H1 (cell line): ENCODE results near the gene PSD. TPM values are rescaled to one million over a fixed set of nuclear protein-coding genes. Genes with fewer than 3 reads are reported as not detected.

Experiments
- CHD7 ChIP-seq: fragments of 300-600 bp; sonication (generic); IDR thresholded peaks from 2 replicates; pipeline ENCODE4 v1.7.1; 2012; ENCODE audit warnings: low read length, moderate library complexity, mild to moderate bottlenecking, inconsistent platforms; ENCODE audit not compliant: insufficient replicate concordance
- CTCF ChIP-seq, 3 experiments: IDR thresholded peaks; 1 replicate in 2 of 3; 2 replicates in 1 of 3; pipeline versions ENCODE4 v1.5.1 to v1.6.1; 2011; ENCODE audit warnings: low read length in 3 of 3, mild to moderate bottlenecking in 3 of 3, inconsistent platforms in 2 of 3, low read depth in 1 of 3, moderate library complexity in 1 of 3; ENCODE audit not compliant: insufficient read depth in 1 of 3; ENCODE audit errors: control extremely low read depth in 1 of 3
- KDM5A ChIP-seq: fragments of 200-600 bp; IDR thresholded peaks from 2 replicates; pipeline ENCODE4 v1.7.1; 2012; ENCODE audit warnings: mild to moderate bottlenecking, low read length, inconsistent platforms, mixed read lengths
- MAX ChIP-seq: IDR thresholded peaks from 2 replicates; pipeline ENCODE4 v1.6.1; 2012; ENCODE audit warnings: inconsistent platforms
- SP1 ChIP-seq: IDR thresholded peaks from 2 replicates; pipeline ENCODE4 v1.6.1; 2011; ENCODE audit warnings: low read depth, low read length
- TBP ChIP-seq: IDR thresholded peaks from 2 replicates; pipeline ENCODE4 v1.6.1; 2011; ENCODE audit warnings: low read depth, low read length, improper control_type of control experiment
- TCF12 ChIP-seq: IDR thresholded peaks from 2 replicates; pipeline ENCODE4 v1.6.1; 2011; ENCODE audit warnings: low read depth, mild to moderate bottlenecking, low read length
- polyA plus RNA-seq, 7 experiments: library from polyadenylated mRNA; depleted of rRNA in 3 of 7; stranded (reverse) in 5 of 7; unstranded in 2 of 7; fragments of >200 nt in 5 of 7; fragments of 200-250 nt in 2 of 7; gene quantifications; 1 replicate in 5 of 7; 2 replicates in 1 of 7; 4 replicates in 1 of 7; pipeline versions ENCODE4 v1.2.1 to v1.2.3, GENCODE V29; 2011 to 2013; ENCODE audit warnings: missing spikeins in 2 of 7, mixed read lengths in 2 of 7
- total RNA-seq: library from RNA; stranded (reverse); fragmentation: NEBNext Ultra II Directional; extraction: Animal tissue kit (Norgen Biotek cat#: 25700); gene quantifications from 2 replicates; pipeline ENCODE4 v1.2.1, GENCODE V29; 2021

The PSD gene
- total and polyA plus RNA-seq, 2 of the 8 experiments (the other 6 are each of a cell fraction or from before 2014, with no cell fraction given), result 5.4 to 6.0 TPM

- TF ChIP-seq CHD7 (no peak), TCF12 (no peak), KDM5A (no peak), SP1 (no peak), CTCF (IDR thresholded peaks at IDR 0.05; ENCODE audit: control extremely low read depth in 1 of 3, insufficient read depth in 1 of 3, low read depth in 1 of 3, low read length in 3 of 3) (peak in 1 of 3 experiments; percentile 6; a peak in 1 of 4 replicates), TBP (no peak), MAX (peak; percentile 31)
These were observed 9.6 kb downstream of the PSD start (continued) for GRCh38 chr10:102408728-102409603.
